Neural progenitor cell (in vitro differentiated cells): ENCODE results near the gene TMEM98. TPM values are rescaled to one million over a fixed set of nuclear protein-coding genes. Genes with fewer than 3 reads are reported as not detected.
"Not testable (repeated sequence)": the region's sequence is repeated elsewhere in the genome, so short reads cannot be mapped to it uniquely, and the experiment has no call there.

Experiments
- DNase-seq: peaks from one replicate; pipeline ENCODE4 v3.0.0-alpha.2; 2016; ENCODE audit warnings: low spot score
- H2AFZ ChIP-seq: fragments of 200-600 bp; sonication (generic); replicated peaks from 2 replicates; pipeline ENCODE4 v1.6.1; 2016; ENCODE audit warnings: antibody characterized with exemption
- H3F3A ChIP-seq: fragments of 200-600 bp; sonication (generic); 2 replicates; pipeline ENCODE4 v1.6.1; 2016; ENCODE audit warnings: antibody characterized with exemption, low read depth
- H3K27ac ChIP-seq: fragments of 200-600 bp; sonication (generic); 2 replicates; pipeline ENCODE4 v1.5.1; 2016; ENCODE audit warnings: mild to moderate bottlenecking
- H3K27me3 ChIP-seq: fragments of 200-600 bp; sonication (generic); 2 replicates; pipeline ENCODE4 v1.6.1; 2016; ENCODE audit warnings: mild to moderate bottlenecking, moderate library complexity
- H3K36me3 ChIP-seq: fragments of 200-600 bp; sonication (generic); 2 replicates; pipeline ENCODE4 v1.5.1; 2016
- H3K4me1 ChIP-seq: fragments of 200-600 bp; sonication (generic); 2 replicates; pipeline ENCODE4 v1.6.1; 2016; ENCODE audit warnings: mixed run types
- H3K4me2 ChIP-seq: fragments of 200-600 bp; sonication (generic); 2 replicates; pipeline ENCODE4 v1.6.1; 2016
- H3K4me3 ChIP-seq: fragments of 200-600 bp; sonication (generic); 2 replicates; pipeline ENCODE4 v1.5.1; 2016
- H3K79me2 ChIP-seq: fragments of 200-600 bp; sonication (generic); 2 replicates; pipeline ENCODE4 v1.6.1; 2016; ENCODE audit warnings: low read depth
- H3K9ac ChIP-seq: fragments of 200-600 bp; sonication (generic); 2 replicates; pipeline ENCODE4 v1.6.1; 2016
- H3K9me3 ChIP-seq: fragments of 200-600 bp; sonication (generic); 2 replicates; pipeline ENCODE4 v1.5.1; 2016; ENCODE audit warnings: low read depth
- H4K20me1 ChIP-seq: fragments of 200-600 bp; sonication (generic); 2 replicates; pipeline ENCODE4 v1.6.1; 2016; ENCODE audit warnings: low read depth
- H3K27ac Mint-ChIP-seq: 3 replicates; pipeline ENCODE4 v1.8.0; 2021; ENCODE audit warnings: mixed read lengths
- H3K27me3 Mint-ChIP-seq: 2 replicates; pipeline ENCODE4 v1.8.0; 2022; ENCODE audit warnings: low read depth, mild to moderate bottlenecking, inconsistent platforms, moderate library complexity, mixed read lengths; ENCODE audit not compliant: insufficient read depth
- H3K36me3 Mint-ChIP-seq: 3 replicates; pipeline ENCODE4 v1.8.0; 2021; ENCODE audit warnings: mixed read lengths
- H3K4me1 Mint-ChIP-seq: 3 replicates; pipeline ENCODE4 v1.8.0; 2021; ENCODE audit warnings: mixed read lengths
- H3K4me3 Mint-ChIP-seq: 3 replicates; pipeline ENCODE4 v1.8.0; 2021; ENCODE audit warnings: mild to moderate bottlenecking, moderate library complexity, mixed read lengths
- H3K9me3 Mint-ChIP-seq: 3 replicates; pipeline ENCODE4 v1.8.0; 2020; ENCODE audit warnings: mixed read lengths
- EZH2 ChIP-seq: fragments of 200-600 bp; sonication (generic); IDR thresholded peaks from 2 replicates; pipeline ENCODE4 v1.6.1; 2017; ENCODE audit warnings: antibody characterized with exemption, mild to moderate bottlenecking, moderate library complexity
- EZH2phosphoT487 ChIP-seq: fragments of 200-600 bp; sonication (generic); IDR thresholded peaks from 2 replicates; pipeline ENCODE4 v1.6.1; 2017; ENCODE audit warnings: antibody characterized with exemption
- total RNA-seq: library from RNA; depleted of rRNA; stranded (reverse); fragments of >200 nt; gene quantifications from 2 replicates; pipeline ENCODE4 v1.2.3, GENCODE V29; 2015; ENCODE audit warnings: low replicate concordance
- TF ChIP-seq, protein P1 (sequence below): fragments of 200-600 bp; sonication (generic); IDR thresholded peaks from 2 replicates; pipeline ENCODE4 v1.5.1; 2017; ENCODE audit warnings: antibody characterized with exemption, mild to moderate bottlenecking

Gene TMEM98
- total RNA-seq, 1 donor from 2014 or later = 117 TPM

DNA sequence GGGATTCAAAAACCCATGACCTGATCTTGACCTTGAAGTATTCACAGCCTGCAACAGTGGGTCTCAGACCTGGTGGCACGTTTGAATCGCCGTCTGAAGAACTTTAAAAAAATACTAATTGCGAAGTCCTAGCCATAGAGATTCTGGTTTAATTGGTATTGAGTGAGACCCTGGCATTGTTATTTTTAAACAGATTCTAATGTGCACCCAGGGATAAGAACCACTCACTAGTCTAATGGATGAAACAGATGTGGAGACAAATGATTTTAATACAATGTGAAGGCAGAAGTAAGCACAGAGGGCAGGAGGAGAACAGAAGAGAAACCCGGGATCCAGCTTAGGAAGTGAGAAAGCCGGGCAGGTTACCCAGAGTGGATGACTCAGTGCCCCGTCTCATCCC is 21.2 kb downstream of the TMEM98 start:
- no peaks in the 10 kb centered on the region for H3K36me3 Mint-ChIP-seq
- no peak overlapping the region for H3K4me3 ChIP-seq
- H3K4me1 ChIP-seq = no peaks in the 10 kb centered on the region
- H3K9me3 Mint-ChIP-seq = no peaks in the 10 kb centered on the region
- H3K27me3 ChIP-seq = no peaks in the 10 kb centered on the region
- no peaks in the 10 kb centered on the region for H3K36me3 ChIP-seq
- no peak overlapping the region for H3K4me2 ChIP-seq
- no peak overlapping the region for H3K27ac Mint-ChIP-seq
- DNase-seq = no peak
- H3K79me2 ChIP-seq = no peaks in the 10 kb centered on the region
- H3K27me3 Mint-ChIP-seq = peaks cover 4% of the 10 kb centered on the region
- no peak overlapping the region for H2AFZ ChIP-seq
- no peaks in the 10 kb centered on the region for H3F3A ChIP-seq
- H4K20me1 ChIP-seq = no peaks in the 10 kb centered on the region
- no peak overlapping the region for H3K9ac ChIP-seq
- no peak overlapping the region for H3K27ac ChIP-seq
- H3K4me1 Mint-ChIP-seq = no peaks in the 10 kb centered on the region
- H3K9me3 ChIP-seq = no peaks in the 10 kb centered on the region
- no peak overlapping the region for H3K4me3 Mint-ChIP-seq
- TF ChIP-seq EZH2 (no peak), EZH2phosphoT487 (no peak)
- TF ChIP-seq, protein P1, sequence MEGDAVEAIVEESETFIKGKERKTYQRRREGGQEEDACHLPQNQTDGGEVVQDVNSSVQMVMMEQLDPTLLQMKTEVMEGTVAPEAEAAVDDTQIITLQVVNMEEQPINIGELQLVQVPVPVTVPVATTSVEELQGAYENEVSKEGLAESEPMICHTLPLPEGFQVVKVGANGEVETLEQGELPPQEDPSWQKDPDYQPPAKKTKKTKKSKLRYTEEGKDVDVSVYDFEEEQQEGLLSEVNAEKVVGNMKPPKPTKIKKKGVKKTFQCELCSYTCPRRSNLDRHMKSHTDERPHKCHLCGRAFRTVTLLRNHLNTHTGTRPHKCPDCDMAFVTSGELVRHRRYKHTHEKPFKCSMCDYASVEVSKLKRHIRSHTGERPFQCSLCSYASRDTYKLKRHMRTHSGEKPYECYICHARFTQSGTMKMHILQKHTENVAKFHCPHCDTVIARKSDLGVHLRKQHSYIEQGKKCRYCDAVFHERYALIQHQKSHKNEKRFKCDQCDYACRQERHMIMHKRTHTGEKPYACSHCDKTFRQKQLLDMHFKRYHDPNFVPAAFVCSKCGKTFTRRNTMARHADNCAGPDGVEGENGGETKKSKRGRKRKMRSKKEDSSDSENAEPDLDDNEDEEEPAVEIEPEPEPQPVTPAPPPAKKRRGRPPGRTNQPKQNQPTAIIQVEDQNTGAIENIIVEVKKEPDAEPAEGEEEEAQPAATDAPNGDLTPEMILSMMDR = no peak

DNA sequence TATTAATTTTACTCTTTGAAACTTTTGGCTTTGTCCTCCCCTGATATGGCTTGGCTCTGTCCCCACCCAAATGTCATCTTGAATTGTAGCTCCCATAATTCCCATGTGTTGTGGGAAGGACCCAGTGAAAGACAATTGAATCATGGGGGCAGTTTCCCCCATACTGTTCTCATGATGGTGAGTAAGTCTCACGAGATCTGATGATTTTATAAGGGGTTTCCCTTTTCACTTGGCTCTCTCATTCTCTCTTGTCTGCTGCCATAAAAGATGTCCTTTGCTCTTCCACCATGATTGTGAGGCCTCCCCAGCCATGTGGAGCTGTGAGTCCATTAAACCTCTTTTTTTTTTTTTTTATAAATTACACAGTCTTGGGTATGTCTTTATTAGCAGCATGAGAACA is 24.5 kb downstream of the TMEM98 start:
- not testable (repeated sequence) for H3K27me3 Mint-ChIP-seq, DNase-seq, H3K9me3 ChIP-seq, H3K27ac ChIP-seq, H3K9me3 Mint-ChIP-seq, H4K20me1 ChIP-seq, H3K9ac ChIP-seq, H3K4me3 ChIP-seq, H3K36me3 Mint-ChIP-seq, H3K4me1 ChIP-seq, H3K4me3 Mint-ChIP-seq, H3F3A ChIP-seq, H2AFZ ChIP-seq, H3K79me2 ChIP-seq, H3K4me2 ChIP-seq, H3K27me3 ChIP-seq, H3K4me1 Mint-ChIP-seq, H3K36me3 ChIP-seq, H3K27ac Mint-ChIP-seq

DNA sequence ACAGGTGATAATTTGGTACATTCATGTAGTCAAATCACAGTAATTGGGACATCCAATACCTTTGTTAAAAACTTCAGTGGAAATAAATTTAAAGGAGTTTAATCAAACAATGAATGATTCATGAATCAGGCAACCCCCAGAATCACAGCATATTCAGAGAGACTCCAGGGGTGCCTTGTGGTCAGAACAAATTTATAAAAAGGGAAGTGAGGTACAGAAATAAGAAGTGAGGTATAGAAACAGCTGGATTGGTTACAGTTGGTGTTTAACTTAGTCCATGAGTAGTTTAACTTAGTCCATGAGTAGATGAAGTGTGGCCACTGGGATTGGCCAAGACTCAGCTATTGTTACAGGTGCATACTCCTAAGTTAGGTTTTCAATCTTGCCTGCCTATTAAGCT is 25.1 kb downstream of the TMEM98 start:
- H3K4me2 ChIP-seq = no peak overlapping the region
- H3F3A ChIP-seq = no peaks in the 10 kb centered on the region
- no peaks in the 10 kb centered on the region for H3K79me2 ChIP-seq
- H3K9me3 ChIP-seq = no peaks in the 10 kb centered on the region
- TF ChIP-seq EZH2phosphoT487 (no peak), EZH2 (no peak)
- TF ChIP-seq, protein P1 = no peak
- Mint-ChIP-seq H3K27me3 (no peaks in the 10 kb centered on the region), H3K4me3 (no peak overlapping the region), H3K9me3 (no peaks in the 10 kb centered on the region), H3K4me1 (no peaks in the 10 kb centered on the region), H3K36me3 (no peaks in the 10 kb centered on the region), H3K27ac (no peak overlapping the region)
- DNase-seq = no peak
- H2AFZ ChIP-seq = no peak overlapping the region
- no peaks in the 10 kb centered on the region for H3K36me3 ChIP-seq
- no peak overlapping the region for H3K9ac ChIP-seq
- no peaks in the 10 kb centered on the region for H3K27me3 ChIP-seq
- H4K20me1 ChIP-seq = no peaks in the 10 kb centered on the region
- no peak overlapping the region for H3K4me3 ChIP-seq
- no peak overlapping the region for H3K27ac ChIP-seq
- no peaks in the 10 kb centered on the region for H3K4me1 ChIP-seq

GRCh38 chr17:32953857-32954256 is 25.9 kb downstream of the TMEM98 start:
- no peaks in the 10 kb centered on the region for H3K4me1 Mint-ChIP-seq

More at GRCh38 chr17:32953857-32954256, 25.9 kb downstream of the TMEM98 start:
- H3K27me3 ChIP-seq = no peaks in the 10 kb centered on the region
- no peaks in the 10 kb centered on the region for H4K20me1 ChIP-seq
- no peak overlapping the region for H3K4me2 ChIP-seq
- H2AFZ ChIP-seq = no peak overlapping the region
- Mint-ChIP-seq H3K36me3 (no peaks in the 10 kb centered on the region), H3K27me3 (no peaks in the 10 kb centered on the region), H3K4me3 (no peak overlapping the region), H3K27ac (no peak overlapping the region), H3K9me3 (no peaks in the 10 kb centered on the region)
- no peaks in the 10 kb centered on the region for H3K79me2 ChIP-seq
- H3K9ac ChIP-seq = no peak overlapping the region
- no peaks in the 10 kb centered on the region for H3K9me3 ChIP-seq
- no peak for DNase-seq
- TF ChIP-seq, protein P1 = no peak
- H3K4me3 ChIP-seq = no peak overlapping the region
- no peaks in the 10 kb centered on the region for H3K4me1 ChIP-seq
- no peaks in the 10 kb centered on the region for H3K36me3 ChIP-seq
- no peaks in the 10 kb centered on the region for H3F3A ChIP-seq
- no peak overlapping the region for H3K27ac ChIP-seq
